ENCODE results near the gene ABCA3. TPM values are rescaled to one million over a fixed set of nuclear protein-coding genes. Genes with fewer than 3 reads are reported as not detected.

ABCA3 gene
- polyA plus RNA-seq, 4 donors: 1.1 to 4.7 (median 1.8) TPM

- Histone ChIP-seq H3K9me3 (ENCODE audit: control insufficient read depth in 2 of 2, insufficient read depth in 1 of 2, low read depth in 1 of 2, low read length in 1 of 2) (no peaks in the 10 kb centered on the region), H3K4me3 (ENCODE audit: low read depth in 1 of 3, low read length in 3 of 3) (no peak overlapping the region), H3K27ac (ENCODE audit: low read depth in 1 of 3, low read length in 2 of 3) (no peak overlapping the region), H3K27me3 (ENCODE audit: control insufficient read depth in 3 of 3, insufficient read depth in 3 of 3, low read length in 3 of 3) (peaks cover 2 to 30% (median 6%) of the 10 kb centered on the region in 3 donors), H3K36me3 (ENCODE audit: control insufficient read depth in 3 of 3, insufficient read depth in 2 of 3, low read depth in 1 of 3, low read length in 3 of 3) (peaks cover 14 to 82% (median 24%) of the 10 kb centered on the region in 3 donors), H3K4me1 (ENCODE audit: control insufficient read depth in 3 of 3, insufficient read depth in 2 of 3, low read depth in 1 of 3, low read length in 2 of 3) (peaks cover 0 to 30% (median 0%) of the 10 kb centered on the region in 3 donors)
- FAIRE-seq (no peak), DNase-seq (no peak)
- 69 to 92% (median 78%) methylated on average over 43 to 51 of the region's 51 CpGs for WGBS, 3 donors
These were observed 106.4 kb downstream of the ABCA3 start for GRCh38 chr16:2233872-2234812.

- Histone ChIP-seq H3K27ac (ENCODE audit: low read depth in 1 of 3, low read length in 2 of 3) (no peak overlapping the region), H3K4me3 (ENCODE audit: low read depth in 1 of 3, low read length in 3 of 3) (no peak overlapping the region), H3K9me3 (ENCODE audit: control insufficient read depth in 2 of 2, insufficient read depth in 1 of 2, low read depth in 1 of 2, low read length in 1 of 2) (no peaks in the 10 kb centered on the region), H3K36me3 (ENCODE audit: control insufficient read depth in 3 of 3, insufficient read depth in 2 of 3, low read depth in 1 of 3, low read length in 3 of 3) (peaks cover 14 to 83% (median 27%) of the 10 kb centered on the region in 3 donors), H3K4me1 (ENCODE audit: control insufficient read depth in 3 of 3, insufficient read depth in 2 of 3, low read depth in 1 of 3, low read length in 2 of 3) (peaks cover 0 to 22% (median 0%) of the 10 kb centered on the region in 3 donors), H3K27me3 (ENCODE audit: control insufficient read depth in 3 of 3, insufficient read depth in 3 of 3, low read length in 3 of 3) (peaks cover 2 to 30% (median 6%) of the 10 kb centered on the region in 3 donors)
- no peak for DNase-seq
- no peak for FAIRE-seq
- 87 to 95% (median 91%) methylated on average over 25 to 28 of the region's 28 CpGs for WGBS, 3 donors
These were observed 107.3 kb downstream of the ABCA3 start for GRCh38 chr16:2233046-2233775.

- no peak overlapping the region for H3K27ac ChIP-seq (ENCODE audit: low read depth in 1 of 3, low read length in 2 of 3)
- DNase-seq (no peak), FAIRE-seq (no peak)
- H3K4me3 ChIP-seq (ENCODE audit: low read depth in 1 of 3, low read length in 3 of 3): no peak overlapping the region
- WGBS, 3 donors: 92 to 94% (median 92%) methylated on average over 41 of the region's 41 CpGs
- peaks cover 0 to 13% (median 0%) of the 10 kb centered on the region in 3 donors for H3K4me1 ChIP-seq (ENCODE audit: control insufficient read depth in 3 of 3, insufficient read depth in 2 of 3, low read depth in 1 of 3, low read length in 2 of 3)
- no peaks in the 10 kb centered on the region for H3K9me3 ChIP-seq (ENCODE audit: control insufficient read depth in 2 of 2, insufficient read depth in 1 of 2, low read depth in 1 of 2, low read length in 1 of 2)
- H3K27me3 ChIP-seq (ENCODE audit: control insufficient read depth in 3 of 3, insufficient read depth in 3 of 3, low read length in 3 of 3): peaks cover 2 to 22% (median 6%) of the 10 kb centered on the region in 3 donors
- peaks cover 14 to 87% (median 27%) of the 10 kb centered on the region in 3 donors for H3K36me3 ChIP-seq (ENCODE audit: control insufficient read depth in 3 of 3, insufficient read depth in 2 of 3, low read depth in 1 of 3, low read length in 3 of 3)
These were observed 108.2 kb downstream of the ABCA3 start for GRCh38 chr16:2232094-2232990.

- Histone ChIP-seq H3K36me3 (ENCODE audit: control insufficient read depth in 3 of 3, insufficient read depth in 2 of 3, low read depth in 1 of 3, low read length in 3 of 3) (peaks cover 14 to 94% (median 27%) of the 10 kb centered on the region in 3 donors), H3K4me3 (ENCODE audit: low read depth in 1 of 3, low read length in 3 of 3) (no peak overlapping the region), H3K9me3 (ENCODE audit: control insufficient read depth in 2 of 2, insufficient read depth in 1 of 2, low read depth in 1 of 2, low read length in 1 of 2) (no peaks in the 10 kb centered on the region), H3K27ac (ENCODE audit: low read depth in 1 of 3, low read length in 2 of 3) (no peak overlapping the region), H3K27me3 (ENCODE audit: control insufficient read depth in 3 of 3, insufficient read depth in 3 of 3, low read length in 3 of 3) (peaks cover 0 to 11% (median 2%) of the 10 kb centered on the region in 3 donors), H3K4me1 (ENCODE audit: control insufficient read depth in 3 of 3, insufficient read depth in 2 of 3, low read depth in 1 of 3, low read length in 2 of 3) (peaks cover 0 to 4% (median 0%) of the 10 kb centered on the region in 3 donors)
- DNase-seq (no peak), FAIRE-seq (no peak)
- 87 to 90% (median 90%) methylated on average over 29 of the region's 29 CpGs for WGBS, 3 donors
These were observed 109.3 kb downstream of the ABCA3 start for GRCh38 chr16:2231016-2231931.

- no peaks in the 10 kb centered on the region for H3K9me3 ChIP-seq (ENCODE audit: control insufficient read depth in 2 of 2, insufficient read depth in 1 of 2, low read depth in 1 of 2, low read length in 1 of 2)
- no peaks in the 10 kb centered on the region for H3K4me1 ChIP-seq (ENCODE audit: control insufficient read depth in 3 of 3, insufficient read depth in 2 of 3, low read depth in 1 of 3, low read length in 2 of 3)
- H3K36me3 ChIP-seq (ENCODE audit: control insufficient read depth in 3 of 3, insufficient read depth in 2 of 3, low read depth in 1 of 3, low read length in 3 of 3): peaks cover 14 to 88% (median 23%) of the 10 kb centered on the region in 3 donors
- FAIRE-seq (no peak), DNase-seq (no peak)
- no peak overlapping the region for H3K27ac ChIP-seq (ENCODE audit: low read depth in 1 of 3, low read length in 2 of 3)
- WGBS, 3 donors: 84 to 92% (median 88%) methylated on average over 12 to 13 of the region's 13 CpGs
- peaks cover 0 to 2% (median 2%) of the 10 kb centered on the region in 3 donors for H3K27me3 ChIP-seq (ENCODE audit: control insufficient read depth in 3 of 3, insufficient read depth in 3 of 3, low read length in 3 of 3)
- no peak overlapping the region for H3K4me3 ChIP-seq (ENCODE audit: low read depth in 1 of 3, low read length in 3 of 3)
These were observed 110.2 kb downstream of the ABCA3 start for GRCh38 chr16:2230376-2230775.

GRCh38 chr16:2229632-2230250 is 110.8 kb downstream of the ABCA3 start:
- no peak overlapping the region for H3K4me3 ChIP-seq (ENCODE audit: low read depth in 1 of 3, low read length in 3 of 3)
- no peak overlapping the region for H3K27ac ChIP-seq (ENCODE audit: low read depth in 1 of 3, low read length in 2 of 3)
- H3K27me3 ChIP-seq (ENCODE audit: control insufficient read depth in 3 of 3, insufficient read depth in 3 of 3, low read length in 3 of 3): peaks cover 0 to under 1% (median 0%) of the 10 kb centered on the region in 3 donors
- 90 to 93% (median 91%) methylated on average over 19 to 23 of the region's 23 CpGs for WGBS, 3 donors
- peaks cover 14 to 84% (median 17%) of the 10 kb centered on the region in 3 donors for H3K36me3 ChIP-seq (ENCODE audit: control insufficient read depth in 3 of 3, insufficient read depth in 2 of 3, low read depth in 1 of 3, low read length in 3 of 3)
- no peak for DNase-seq
- H3K4me1 ChIP-seq (ENCODE audit: control insufficient read depth in 3 of 3, insufficient read depth in 2 of 3, low read depth in 1 of 3, low read length in 2 of 3): peaks cover 0 to under 1% (median 0%) of the 10 kb centered on the region in 3 donors
- no peak for FAIRE-seq
- H3K9me3 ChIP-seq (ENCODE audit: control insufficient read depth in 2 of 2, insufficient read depth in 1 of 2, low read depth in 1 of 2, low read length in 1 of 2): no peaks in the 10 kb centered on the region

- H3K27me3 ChIP-seq (ENCODE audit: control insufficient read depth in 3 of 3, insufficient read depth in 3 of 3, low read length in 3 of 3): no peaks in the 10 kb centered on the region
- peaks cover 0 to 7% (median 2%) of the 10 kb centered on the region in 3 donors for H3K4me1 ChIP-seq (ENCODE audit: control insufficient read depth in 3 of 3, insufficient read depth in 2 of 3, low read depth in 1 of 3, low read length in 2 of 3)
- peaks cover 14 to 78% (median 17%) of the 10 kb centered on the region in 3 donors for H3K36me3 ChIP-seq (ENCODE audit: control insufficient read depth in 3 of 3, insufficient read depth in 2 of 3, low read depth in 1 of 3, low read length in 3 of 3)
- 84 to 91% (median 89%) methylated on average over 6 to 12 of the region's 12 CpGs for WGBS, 3 donors
- no peak for DNase-seq
- no peak overlapping the region for H3K27ac ChIP-seq (ENCODE audit: low read depth in 1 of 3, low read length in 2 of 3)
- FAIRE-seq: no peak
- H3K4me3 ChIP-seq (ENCODE audit: low read depth in 1 of 3, low read length in 3 of 3): no peak overlapping the region
- no peaks in the 10 kb centered on the region for H3K9me3 ChIP-seq (ENCODE audit: control insufficient read depth in 2 of 2, insufficient read depth in 1 of 2, low read depth in 1 of 2, low read length in 1 of 2)
These were observed 111.4 kb downstream of the ABCA3 start for GRCh38 chr16:2229091-2229490.

Measured in small intestine (tissue), 7 donors.